KMS-11 (cell line): ENCODE measurements around the gene SSBP2.
"Not testable (repeated sequence)": the region's sequence is repeated elsewhere in the genome, so short reads cannot be mapped to it uniquely, and the experiment has no call there.

Source experiments
- H2AFZ ChIP-seq: fragments of 200-600 bp; sonication (generic); 2 replicates; pipeline ENCODE4 v1.6.1; 2016; ENCODE audit warnings: antibody characterized with exemption, mixed run types, low read depth
- H3K27ac ChIP-seq: fragments of 200-600 bp; sonication (generic); 2 replicates; pipeline ENCODE4 v1.6.1; 2016; ENCODE audit warnings: mild to moderate bottlenecking, mixed run types
- H3K27me3 ChIP-seq: fragments of 200-600 bp; sonication (generic); 2 replicates; pipeline ENCODE4 v1.6.1; 2017; ENCODE audit warnings: mild to moderate bottlenecking, low read depth, mixed run types, moderate library complexity; ENCODE audit not compliant: insufficient read depth
- H3K36me3 ChIP-seq: fragments of 200-600 bp; sonication (generic); 2 replicates; pipeline ENCODE4 v1.6.1; 2017; ENCODE audit warnings: mild to moderate bottlenecking, mixed run types; ENCODE audit not compliant: insufficient read depth
- H3K4me1 ChIP-seq: fragments of 200-600 bp; sonication (generic); 2 replicates; pipeline ENCODE4 v1.6.1; 2016; ENCODE audit warnings: mild to moderate bottlenecking, low read depth, mixed run types; ENCODE audit not compliant: poor library complexity, severe bottlenecking
- H3K4me2 ChIP-seq: fragments of 200-600 bp; sonication (generic); 2 replicates; pipeline ENCODE4 v1.7.0; 2016; ENCODE audit warnings: mild to moderate bottlenecking, mixed run types
- H3K4me3 ChIP-seq: fragments of 200-600 bp; sonication (generic); IDR thresholded peaks from 2 replicates; pipeline ENCODE4 v1.6.1; 2017; ENCODE audit warnings: low read depth, low read length, mixed read lengths; ENCODE audit not compliant: insufficient read depth
- H3K79me2 ChIP-seq: fragments of 200-600 bp; sonication (generic); 2 replicates; pipeline ENCODE4 v1.6.1; 2016; ENCODE audit warnings: low read depth, mixed run types; ENCODE audit not compliant: insufficient read depth
- H3K9ac ChIP-seq: fragments of 200-600 bp; sonication (generic); 2 replicates; pipeline ENCODE4 v1.6.1; 2016; ENCODE audit warnings: mild to moderate bottlenecking, mixed run types
- H4K20me1 ChIP-seq: fragments of 200-600 bp; sonication (generic); 2 replicates; pipeline ENCODE4 v1.6.1; 2016; ENCODE audit warnings: mild to moderate bottlenecking, mixed run types; ENCODE audit not compliant: insufficient read depth
- TF ChIP-seq, protein P1 (sequence below): fragments of 200-600 bp; sonication (generic); conservative IDR thresholded peaks from 2 replicates; pipeline ENCODE4 v1.6.1; 2017; ENCODE audit warnings: low read depth, mild to moderate bottlenecking, antibody characterized with exemption, low read length, moderate library complexity, mixed read lengths

The SSBP2 gene

DNA sequence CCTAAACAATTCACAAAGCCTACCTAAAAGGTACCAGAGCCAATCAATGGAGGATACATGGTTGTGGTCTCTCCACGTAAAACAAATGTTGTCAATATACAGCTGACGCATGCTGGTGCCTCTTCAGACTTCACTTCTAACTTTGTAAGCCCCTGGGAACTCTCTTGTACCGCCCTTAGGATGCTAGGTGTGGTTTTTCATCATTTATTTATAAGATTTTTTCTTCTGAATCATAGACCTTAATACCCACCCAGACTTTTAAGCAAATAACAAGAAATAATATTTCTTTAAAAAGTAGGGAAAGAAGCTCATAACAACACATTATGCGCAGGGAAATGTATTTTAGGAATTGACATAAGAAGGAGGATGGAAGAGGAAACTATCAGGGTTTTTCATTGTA, 33.0 kb downstream of the SSBP2 start:
- Histone ChIP-seq H3K9ac (no peak overlapping the region), H3K4me2 (no peak overlapping the region), H2AFZ (no peak overlapping the region), H3K27me3 (no peaks in the 10 kb centered on the region), H3K79me2 (peaks cover 98% of the 10 kb centered on the region), H3K4me1 (peaks cover 45% of the 10 kb centered on the region), H3K36me3 (no peaks in the 10 kb centered on the region), H4K20me1 (peaks cover 45% of the 10 kb centered on the region), H3K27ac (no peak overlapping the region), H3K4me3 (no peak overlapping the region)
- TF ChIP-seq, protein P1, sequence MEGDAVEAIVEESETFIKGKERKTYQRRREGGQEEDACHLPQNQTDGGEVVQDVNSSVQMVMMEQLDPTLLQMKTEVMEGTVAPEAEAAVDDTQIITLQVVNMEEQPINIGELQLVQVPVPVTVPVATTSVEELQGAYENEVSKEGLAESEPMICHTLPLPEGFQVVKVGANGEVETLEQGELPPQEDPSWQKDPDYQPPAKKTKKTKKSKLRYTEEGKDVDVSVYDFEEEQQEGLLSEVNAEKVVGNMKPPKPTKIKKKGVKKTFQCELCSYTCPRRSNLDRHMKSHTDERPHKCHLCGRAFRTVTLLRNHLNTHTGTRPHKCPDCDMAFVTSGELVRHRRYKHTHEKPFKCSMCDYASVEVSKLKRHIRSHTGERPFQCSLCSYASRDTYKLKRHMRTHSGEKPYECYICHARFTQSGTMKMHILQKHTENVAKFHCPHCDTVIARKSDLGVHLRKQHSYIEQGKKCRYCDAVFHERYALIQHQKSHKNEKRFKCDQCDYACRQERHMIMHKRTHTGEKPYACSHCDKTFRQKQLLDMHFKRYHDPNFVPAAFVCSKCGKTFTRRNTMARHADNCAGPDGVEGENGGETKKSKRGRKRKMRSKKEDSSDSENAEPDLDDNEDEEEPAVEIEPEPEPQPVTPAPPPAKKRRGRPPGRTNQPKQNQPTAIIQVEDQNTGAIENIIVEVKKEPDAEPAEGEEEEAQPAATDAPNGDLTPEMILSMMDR: no peak

DNA sequence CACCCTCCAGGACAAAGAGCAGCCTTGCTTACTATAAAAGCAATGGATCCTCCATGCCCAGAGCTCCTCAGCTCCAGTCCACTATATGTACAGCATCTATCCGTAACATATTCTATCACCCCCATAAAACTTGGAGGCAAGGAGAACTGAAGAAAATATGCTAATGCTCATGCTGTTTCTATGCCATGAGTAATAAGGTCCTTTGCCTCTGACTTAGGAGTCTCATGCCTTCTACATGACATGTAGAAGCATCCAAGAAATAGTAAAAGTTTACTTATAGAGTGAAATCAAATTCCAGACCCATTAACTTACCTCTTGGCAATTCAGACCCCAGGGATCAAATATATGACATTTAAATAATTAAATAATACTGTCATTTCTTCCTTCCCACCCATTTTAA, 33.7 kb downstream of the SSBP2 start:
- peaks cover 38% of the 10 kb centered on the region for H3K4me1 ChIP-seq
- H3K27me3 ChIP-seq: no peaks in the 10 kb centered on the region
- H4K20me1 ChIP-seq: peaks cover 38% of the 10 kb centered on the region
- H3K4me3 ChIP-seq: no peak overlapping the region
- H2AFZ ChIP-seq: no peak overlapping the region
- H3K36me3 ChIP-seq: no peaks in the 10 kb centered on the region
- no peak overlapping the region for H3K4me2 ChIP-seq
- TF ChIP-seq, protein P1: no peak
- H3K27ac ChIP-seq: no peak overlapping the region
- H3K9ac ChIP-seq: no peak overlapping the region
- H3K79me2 ChIP-seq: peaks cover 97% of the 10 kb centered on the region

DNA sequence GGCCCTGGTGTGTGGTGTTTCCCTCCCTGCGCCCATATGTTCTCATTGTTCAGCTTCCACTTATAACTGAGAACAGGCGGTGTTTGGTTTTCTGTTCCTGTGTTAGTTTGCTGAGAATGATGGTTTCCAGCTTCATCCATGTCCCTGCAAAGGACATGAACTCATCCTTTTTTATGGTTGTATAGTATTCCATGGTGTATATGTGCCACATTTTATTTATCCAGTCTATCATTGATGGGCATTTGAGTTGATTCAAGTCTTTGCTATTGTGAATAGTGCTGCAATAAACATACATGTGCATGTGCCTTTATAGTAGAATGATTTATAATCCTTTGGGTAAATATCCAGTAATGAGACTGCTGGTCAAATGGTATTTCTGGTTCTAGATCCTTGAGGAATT, 36.8 kb downstream of the SSBP2 start:
- H3K79me2 ChIP-seq: peaks cover 95% of the 10 kb centered on the region
- not testable (repeated sequence) for H3K27me3 ChIP-seq, H3K4me2 ChIP-seq, H3K9ac ChIP-seq, H2AFZ ChIP-seq, H3K27ac ChIP-seq, H3K4me3 ChIP-seq, H3K36me3 ChIP-seq
- peaks cover 20% of the 10 kb centered on the region for H3K4me1 ChIP-seq
- peaks cover 30% of the 10 kb centered on the region for H4K20me1 ChIP-seq

DNA sequence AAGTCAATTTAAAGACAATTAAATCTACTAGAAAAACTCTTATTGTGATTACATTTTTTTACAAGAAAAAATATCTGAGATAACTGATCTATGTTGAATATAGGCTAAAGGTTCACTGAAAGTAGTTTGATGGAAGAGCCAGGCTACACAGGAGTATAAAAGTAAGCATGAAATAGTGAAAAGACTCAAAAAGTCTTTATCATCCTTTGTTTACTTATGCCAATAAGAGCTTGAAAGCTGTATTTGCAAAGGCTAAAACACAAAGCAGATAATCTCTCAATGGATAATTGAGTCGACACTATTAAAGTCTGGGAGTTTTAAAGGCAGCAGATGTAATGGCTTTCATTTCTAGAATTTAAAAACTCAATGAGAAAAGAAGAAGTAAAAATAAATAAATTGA, 42.0 kb downstream of the SSBP2 start:
- Histone ChIP-seq H3K4me2 (no peak overlapping the region), H3K4me1 (no peaks in the 10 kb centered on the region), H2AFZ (no peak overlapping the region), H3K36me3 (0 out of 2 replicates have a peak, but pooled peaks cover 4% of the 10 kb centered on the region), H3K27ac (no peak overlapping the region), H3K9ac (no peak overlapping the region), H3K79me2 (peaks cover 96% of the 10 kb centered on the region), H4K20me1 (0 out of 2 replicates have a peak, but pooled peaks cover 22% of the 10 kb centered on the region), H3K27me3 (no peaks in the 10 kb centered on the region), H3K4me3 (no peak overlapping the region)
- TF ChIP-seq, protein P1: no peak

DNA sequence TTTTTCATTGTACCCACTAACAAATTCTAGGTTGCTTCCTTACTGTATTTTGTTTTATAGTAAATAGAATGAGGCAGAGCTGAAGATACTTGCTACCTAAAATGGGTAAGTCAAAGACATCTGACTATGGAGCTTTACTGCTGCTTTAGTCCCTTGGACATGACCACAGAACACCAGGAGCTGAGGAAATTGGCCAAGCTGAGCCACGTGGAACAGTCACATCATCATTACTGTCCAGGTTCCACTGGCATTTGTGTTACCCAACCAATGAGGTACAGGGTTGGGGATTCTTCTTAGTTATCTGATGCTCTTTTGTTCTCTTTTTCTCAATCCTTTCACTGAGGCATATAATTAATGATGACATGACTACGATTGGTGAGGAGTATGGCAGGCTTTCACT, 47.1 kb downstream of the SSBP2 start:
- H3K79me2 ChIP-seq: peaks cover 91% of the 10 kb centered on the region
- H2AFZ ChIP-seq: no peak overlapping the region
- peaks cover 2% of the 10 kb centered on the region for H3K4me1 ChIP-seq
- no peak overlapping the region for H3K4me3 ChIP-seq
- no peak overlapping the region for H3K9ac ChIP-seq
- TF ChIP-seq, protein P1: no peak
- H3K27me3 ChIP-seq: no peaks in the 10 kb centered on the region
- no peaks in the 10 kb centered on the region for H4K20me1 ChIP-seq
- no peak overlapping the region for H3K4me2 ChIP-seq
- H3K27ac ChIP-seq: no peak overlapping the region
- H3K36me3 ChIP-seq: no peaks in the 10 kb centered on the region
